Embryonic facial prominence (tissue), 1 donor: ENCODE data around the gene PDZK1IP1.
"Not testable (repeated sequence)": the region's sequence is repeated elsewhere in the genome, so short reads cannot be mapped to it uniquely, and the experiment has no call there.

Experiments
- DNase-seq: peaks from one replicate; pipeline ENCODE4 v3.0.0-alpha.2; 2016; ENCODE audit errors: extremely low spot score

PDZK1IP1 gene

DNA sequence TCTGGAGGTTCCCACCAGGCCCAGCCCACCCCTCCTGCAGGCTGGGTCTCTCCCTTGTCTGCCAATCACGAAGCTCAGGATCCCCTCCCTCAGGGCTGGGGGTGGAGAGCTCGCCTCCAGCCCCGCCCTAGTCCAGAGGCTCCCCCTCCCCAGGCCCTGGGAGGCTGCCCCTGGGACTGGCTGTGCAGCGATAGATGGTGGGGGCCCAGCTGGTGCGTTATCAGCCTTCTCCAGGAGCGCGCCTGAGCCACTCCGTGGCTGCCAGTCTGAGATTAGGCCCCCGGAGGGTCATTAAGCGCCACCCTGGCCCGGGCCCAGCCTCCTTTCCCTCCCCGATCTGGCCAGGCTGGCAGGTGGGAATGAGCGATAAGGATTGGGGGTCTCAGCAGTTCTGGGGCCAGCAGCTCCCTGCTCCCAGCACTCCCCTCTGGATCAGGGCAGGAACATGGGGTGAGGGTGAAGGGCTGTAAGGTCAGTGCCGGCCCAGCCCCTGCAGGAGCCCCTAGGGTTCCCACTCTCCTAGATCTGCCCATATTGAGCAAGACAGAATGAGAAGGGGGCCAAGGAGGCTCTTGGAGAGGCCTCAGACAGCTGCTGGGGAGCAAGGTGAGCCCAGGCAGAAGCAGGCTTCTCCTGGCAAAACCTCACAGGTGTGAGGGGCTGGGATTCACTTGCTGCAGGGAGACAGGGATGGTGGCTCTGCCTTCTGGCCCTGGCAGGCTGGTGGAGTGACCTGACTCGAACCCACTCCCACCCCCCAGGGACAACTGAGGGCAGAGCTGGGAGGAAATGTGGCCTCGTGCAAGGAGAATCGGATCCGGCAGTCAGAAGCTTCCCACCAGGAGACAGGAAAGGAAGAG, 8.5 kb downstream of the PDZK1IP1 start:
- DNase-seq, result no peak

DNA sequence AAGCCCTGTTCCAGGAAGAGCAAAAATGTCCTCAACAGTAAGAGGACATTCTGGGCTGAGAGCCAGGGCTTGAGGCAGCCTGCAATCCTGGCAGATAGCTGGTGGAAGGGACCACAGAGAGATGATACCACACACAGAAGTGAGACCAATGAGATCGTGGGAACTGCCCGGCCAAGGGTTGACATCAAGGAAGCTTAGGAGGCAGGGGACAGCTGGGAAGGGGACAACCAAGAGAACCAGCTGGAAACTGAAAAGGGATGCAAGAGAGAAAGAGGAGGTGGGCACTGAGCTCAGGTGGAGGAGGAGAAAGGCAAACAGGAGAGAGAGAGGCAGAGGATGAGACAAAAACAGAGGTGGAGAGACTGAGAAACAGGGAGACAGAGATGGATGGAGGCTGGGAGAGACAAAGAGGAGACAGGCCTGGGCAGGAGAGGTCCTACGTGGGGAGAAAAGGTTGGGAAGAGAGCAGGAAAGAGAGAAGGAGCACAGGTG, 9.2 kb downstream of the PDZK1IP1 start:
- DNase-seq, result no peak

DNA sequence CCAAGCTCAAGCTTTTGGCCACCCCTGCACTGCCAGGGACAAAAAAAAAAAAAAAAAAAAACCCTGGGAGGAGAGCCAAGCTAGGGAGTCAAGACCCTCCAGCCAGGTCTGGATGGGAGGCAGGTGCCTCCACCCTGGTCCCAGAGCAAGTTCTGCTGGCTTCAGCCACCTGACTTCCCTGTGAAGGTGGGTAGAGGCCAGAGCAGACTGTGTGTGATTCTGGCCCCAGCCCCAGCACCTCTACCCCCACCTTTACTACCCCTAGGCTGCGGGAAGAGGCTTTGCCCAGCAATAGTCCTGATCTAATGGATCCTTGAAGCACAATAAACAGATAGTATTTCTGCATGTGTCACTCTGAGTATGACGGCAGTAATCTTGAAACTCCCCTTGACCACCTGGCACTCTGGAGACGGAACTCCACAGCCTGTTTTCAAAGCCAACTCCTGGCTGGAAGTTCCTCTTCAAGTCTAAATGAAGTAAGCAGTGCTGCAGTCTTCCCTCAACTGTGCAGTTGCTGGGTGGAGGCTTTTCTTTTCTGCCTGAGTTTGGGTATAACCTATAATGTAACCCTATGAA, 9.8 kb downstream of the PDZK1IP1 start:
- no peak for DNase-seq

DNA sequence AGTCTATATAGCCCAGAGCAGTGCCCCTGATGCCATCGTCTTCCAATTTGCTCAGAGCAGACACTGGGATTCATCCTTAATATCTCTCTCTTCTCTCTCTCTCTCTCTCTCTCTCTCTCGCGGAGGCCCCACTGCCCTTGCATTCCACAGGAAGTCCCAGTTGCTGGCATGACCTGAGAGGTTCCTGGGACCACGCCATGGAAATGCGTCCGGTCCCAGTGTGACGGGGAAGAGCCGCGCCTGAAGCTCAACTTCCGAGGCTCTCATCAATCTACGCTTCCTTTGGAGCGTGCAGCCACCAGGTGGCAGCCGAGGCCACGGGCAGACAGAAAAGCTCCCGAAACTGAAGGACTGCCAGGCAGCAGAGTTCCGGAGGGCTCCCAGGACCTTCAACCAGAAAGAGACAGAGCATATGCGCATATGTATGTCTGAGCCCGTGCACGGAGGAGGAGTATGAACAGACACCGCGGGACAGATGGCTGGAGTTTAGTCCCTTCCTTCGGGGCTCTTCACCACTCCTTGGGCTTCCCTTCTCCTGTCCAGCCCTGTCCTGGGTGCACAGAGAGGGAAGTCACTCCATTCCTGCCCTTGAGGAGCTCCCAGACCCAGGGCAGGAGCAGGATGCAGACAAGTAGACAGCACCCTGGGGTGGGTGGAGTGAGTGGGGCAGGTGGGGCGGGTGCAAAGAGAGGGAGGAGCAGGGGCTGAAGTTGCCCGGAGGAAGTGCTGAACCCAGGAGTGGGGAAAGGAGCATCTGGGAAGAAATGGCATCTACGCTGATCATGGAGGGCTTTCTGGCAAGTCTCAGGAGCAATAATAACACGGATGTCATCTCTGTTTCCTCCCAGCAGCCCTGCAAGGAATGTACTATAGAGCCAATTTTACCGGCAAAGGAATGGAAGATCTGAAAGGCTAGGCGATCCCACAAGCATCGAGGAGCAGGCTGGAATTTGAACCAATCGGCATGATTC, 10.5 kb downstream of the PDZK1IP1 start:
- DNase-seq, result peak; percentile 88

DNA sequence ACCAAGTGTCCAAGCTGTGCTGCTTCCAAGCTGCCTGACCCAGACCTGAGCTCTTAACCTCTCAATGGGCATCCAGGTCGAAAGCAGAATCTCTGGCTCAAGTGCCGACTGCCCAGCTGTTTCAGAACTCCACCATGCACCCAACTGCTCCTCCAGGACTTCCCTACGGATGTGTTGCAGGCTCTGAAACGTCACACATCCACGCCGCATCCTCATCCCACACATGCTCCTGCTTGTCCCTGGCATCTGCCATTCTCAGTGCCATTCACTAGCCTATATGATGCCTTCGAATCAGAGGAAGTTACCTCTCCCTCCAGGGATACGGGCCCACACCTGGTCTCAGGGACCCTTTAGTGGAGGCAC, 11.2 kb downstream of the PDZK1IP1 start:
- DNase-seq, result no peak

DNA sequence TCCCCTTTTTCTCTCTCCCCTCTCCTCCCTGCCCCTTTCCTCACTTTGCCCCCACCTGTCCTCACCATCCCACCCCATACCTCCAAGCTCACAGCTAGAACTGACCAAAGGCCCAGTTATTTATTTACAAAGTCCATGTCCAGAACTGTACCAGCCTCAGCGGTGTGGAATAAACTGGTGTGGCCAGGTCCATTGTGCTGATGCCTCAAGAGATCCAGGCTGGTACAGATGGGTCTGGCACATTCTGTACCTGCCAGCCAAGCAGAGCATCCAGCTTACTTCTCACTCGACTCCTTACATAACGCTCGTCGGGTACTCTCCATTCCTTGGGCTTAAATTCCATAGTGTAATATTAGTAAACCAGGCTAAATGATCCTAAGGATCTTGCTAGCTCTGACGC, 11.8 kb downstream of the PDZK1IP1 start:
- DNase-seq, result no peak

DNA sequence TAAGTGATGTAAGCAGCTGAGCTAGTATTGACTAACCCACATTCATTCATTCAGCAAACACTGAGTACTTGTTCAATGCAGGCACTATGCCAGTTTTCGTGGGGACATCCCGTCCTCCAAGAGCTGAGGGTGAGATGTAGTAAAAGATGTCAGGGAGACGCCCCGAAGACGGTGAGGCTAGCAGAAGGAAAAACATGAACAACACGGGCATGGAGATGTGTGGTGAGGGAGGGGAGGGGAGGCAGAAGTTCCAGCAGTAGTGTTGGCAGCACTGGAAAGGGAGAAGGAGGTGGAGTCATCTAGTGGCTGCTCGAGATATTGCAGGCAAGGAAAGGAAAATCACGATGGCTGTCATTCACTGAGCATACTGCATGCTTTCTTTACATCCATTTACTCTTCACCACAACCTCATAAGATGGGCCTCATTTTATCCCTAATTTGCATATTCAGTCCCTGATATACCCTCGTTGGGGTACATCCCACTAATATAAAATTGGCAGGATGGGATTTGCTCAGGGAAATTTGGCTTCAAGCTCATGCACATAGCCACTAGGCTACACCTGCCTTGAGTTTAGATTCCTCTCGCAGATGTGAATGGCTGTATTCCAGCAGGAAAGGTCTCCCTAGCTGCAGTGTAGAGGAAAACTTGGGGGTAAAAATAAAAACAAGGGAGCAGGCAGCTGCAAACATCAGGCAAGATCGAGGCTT, 14.5 kb downstream of the PDZK1IP1 start:
- DNase-seq, result peak; percentile 64

DNA sequence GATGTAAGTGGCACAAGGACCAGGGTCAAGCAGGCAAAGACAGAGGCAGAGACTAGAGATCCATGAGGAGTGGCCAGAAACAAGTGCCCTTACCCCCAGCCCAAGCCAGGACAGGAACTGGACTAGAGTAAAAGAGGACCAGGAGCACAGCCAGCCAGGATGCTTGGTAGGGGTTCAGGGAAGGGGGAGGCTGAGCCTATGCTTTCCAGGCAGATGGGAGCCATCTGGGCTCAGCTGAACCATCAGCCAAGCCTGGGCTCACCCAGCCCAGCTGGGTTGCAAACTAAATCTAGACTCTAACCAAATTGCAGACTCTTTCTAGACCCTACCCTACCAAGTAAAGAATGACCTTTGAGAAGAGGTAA, 15.2 kb downstream of the PDZK1IP1 start:
- no peak for DNase-seq

DNA sequence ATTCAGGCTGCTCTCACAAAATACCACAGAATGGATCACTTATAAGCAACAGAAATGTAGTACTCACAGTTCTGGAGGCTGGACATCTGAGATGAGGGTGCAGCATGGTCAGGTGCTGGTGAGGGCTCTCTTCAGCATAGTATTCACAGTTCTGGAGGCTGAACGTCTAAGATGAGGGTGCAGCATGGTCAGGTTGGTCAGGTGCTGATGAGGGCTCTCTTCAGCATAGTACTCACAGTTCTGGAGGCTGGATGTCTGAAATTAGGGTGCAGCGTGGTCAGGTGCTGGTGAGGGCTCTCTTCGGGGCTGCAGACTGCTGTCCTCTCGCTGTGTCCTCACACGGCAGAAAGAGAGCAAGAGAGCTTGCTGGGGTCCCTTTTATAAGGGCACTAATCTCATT, 17.1 kb downstream of the PDZK1IP1 start:
- DNase-seq, result no peak

DNA sequence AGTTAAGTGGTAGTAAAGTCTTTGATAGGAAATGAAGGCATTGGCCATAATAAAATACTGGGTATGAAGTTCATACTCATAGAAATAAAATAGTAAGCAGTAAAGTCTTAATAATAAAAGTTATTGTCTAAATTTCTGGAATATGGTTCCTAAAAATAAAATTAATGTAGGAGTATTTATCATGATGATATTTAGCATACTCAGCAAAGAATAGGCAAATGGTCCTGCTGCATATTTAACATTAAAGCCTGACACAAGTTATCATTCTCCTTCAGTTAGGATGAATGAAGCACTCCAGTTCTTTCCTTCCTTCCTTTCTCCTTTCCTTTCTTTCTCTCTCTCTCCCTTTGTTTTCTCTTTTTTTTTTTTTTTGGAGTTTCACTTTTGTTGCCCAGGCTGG, 25.3 kb downstream of the PDZK1IP1 start:
- no peak for DNase-seq

DNA sequence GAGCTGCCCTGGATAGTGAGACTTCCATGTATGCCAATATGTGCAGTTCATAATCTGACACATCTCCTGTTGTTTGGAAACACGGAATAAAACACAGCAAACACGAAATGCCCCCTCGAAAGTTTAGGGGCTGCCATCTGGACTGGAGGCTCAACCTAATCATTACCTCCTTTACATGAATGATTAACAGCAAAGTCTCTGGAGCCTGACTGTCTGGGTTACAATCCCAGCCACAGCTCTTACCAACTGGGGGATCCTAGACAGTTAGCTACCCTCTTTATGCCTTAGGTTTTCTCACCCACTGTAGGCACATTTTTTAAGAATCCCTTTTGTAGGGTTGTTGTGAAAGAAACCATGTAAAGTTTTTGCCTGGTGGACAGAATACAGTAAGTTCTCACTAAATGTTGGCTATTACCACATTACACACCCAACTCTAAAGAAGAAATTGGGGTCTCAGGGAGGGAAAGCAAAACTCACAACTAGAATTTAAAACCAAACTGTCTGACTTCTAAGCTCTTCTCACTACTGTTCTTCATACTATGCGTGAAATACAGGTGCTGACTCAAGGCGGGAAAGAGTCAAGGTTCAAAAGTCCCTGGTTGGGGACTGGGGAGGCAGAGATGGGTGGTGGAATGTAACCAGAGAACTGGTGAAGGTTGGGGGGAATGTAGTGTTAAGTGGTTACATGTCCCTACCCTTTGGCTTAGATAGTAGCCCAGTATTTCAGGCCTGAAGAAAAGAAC, 28.4 kb downstream of the PDZK1IP1 start:
- DNase-seq, result no peak

DNA sequence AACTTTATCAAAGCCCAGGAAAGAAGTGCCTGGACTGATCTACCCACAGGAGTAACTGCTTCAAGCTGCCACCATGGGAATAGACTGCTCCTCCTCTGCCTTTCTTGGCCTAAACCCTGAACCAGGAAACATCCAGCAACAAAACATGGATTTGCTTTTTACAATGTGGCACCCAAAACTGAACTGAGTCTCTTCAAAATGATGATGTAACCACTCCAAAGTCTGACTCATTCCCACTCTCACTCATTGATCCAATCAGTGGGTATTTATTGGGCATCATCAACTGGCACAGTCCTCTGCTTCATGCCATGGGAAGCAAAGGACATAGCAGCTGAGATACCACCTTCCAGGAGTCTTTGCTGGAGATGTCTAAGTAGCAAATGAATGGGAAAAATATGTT, 29.1 kb downstream of the PDZK1IP1 start:
- no peak for DNase-seq

DNA sequence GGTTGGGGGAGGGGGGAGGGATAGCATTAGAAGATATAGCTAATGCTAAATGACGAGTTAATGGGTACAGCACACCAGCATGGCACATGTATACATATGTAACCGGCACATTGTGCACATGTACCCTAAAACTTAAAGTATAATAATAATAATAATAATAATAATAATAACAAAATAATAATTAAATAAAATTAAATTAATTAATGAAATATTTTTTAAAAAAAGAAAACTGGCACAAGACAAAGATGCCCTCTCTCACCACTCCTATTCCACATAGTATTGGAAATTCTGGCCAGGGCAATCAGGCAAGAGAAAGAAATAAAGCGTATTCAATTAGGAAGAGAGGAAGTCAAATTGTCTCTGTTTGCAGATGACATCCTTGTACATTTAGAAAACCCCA, 31.9 kb downstream of the PDZK1IP1 start:
- not testable (repeated sequence) for DNase-seq

DNA sequence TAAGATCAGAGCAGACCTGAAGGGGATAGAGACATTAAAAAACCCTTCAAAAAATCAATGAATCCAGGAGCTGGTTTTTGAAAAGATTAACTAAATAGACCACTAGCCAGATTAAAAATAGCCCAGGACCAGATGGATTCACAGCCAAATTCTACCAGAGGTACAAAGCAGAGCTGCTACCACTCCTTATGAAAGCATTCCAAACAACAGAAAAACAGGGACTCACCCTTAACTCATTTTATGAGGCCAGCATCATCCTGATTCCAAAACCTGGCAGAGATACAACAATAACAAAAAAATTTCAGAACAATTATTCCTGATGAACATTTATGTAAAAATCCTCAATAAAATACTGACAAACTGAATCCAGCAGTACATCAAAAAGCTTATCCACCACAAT, 33.4 kb downstream of the PDZK1IP1 start:
- not testable (repeated sequence) for DNase-seq

DNA sequence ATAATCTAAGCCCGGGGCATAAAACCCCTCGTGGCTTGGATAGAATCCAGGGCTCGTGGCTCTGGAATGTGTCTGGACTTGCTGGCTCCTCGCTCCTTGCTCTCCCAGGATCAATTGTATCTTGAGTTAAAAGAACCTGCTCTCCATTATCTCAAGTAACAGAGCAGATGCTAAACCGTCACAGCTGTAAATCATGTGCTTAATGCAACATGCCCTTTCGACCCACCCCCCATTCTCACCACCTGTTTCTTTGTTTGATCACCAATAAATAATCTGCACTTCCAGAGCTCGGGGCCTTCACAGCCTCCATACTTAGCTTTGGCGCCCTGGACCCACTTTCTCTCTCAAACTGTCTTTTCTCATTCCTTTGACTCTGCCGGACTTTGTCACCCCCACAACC, 40.7 kb downstream of the PDZK1IP1 start:
- DNase-seq, result not testable (repeated sequence)

DNA sequence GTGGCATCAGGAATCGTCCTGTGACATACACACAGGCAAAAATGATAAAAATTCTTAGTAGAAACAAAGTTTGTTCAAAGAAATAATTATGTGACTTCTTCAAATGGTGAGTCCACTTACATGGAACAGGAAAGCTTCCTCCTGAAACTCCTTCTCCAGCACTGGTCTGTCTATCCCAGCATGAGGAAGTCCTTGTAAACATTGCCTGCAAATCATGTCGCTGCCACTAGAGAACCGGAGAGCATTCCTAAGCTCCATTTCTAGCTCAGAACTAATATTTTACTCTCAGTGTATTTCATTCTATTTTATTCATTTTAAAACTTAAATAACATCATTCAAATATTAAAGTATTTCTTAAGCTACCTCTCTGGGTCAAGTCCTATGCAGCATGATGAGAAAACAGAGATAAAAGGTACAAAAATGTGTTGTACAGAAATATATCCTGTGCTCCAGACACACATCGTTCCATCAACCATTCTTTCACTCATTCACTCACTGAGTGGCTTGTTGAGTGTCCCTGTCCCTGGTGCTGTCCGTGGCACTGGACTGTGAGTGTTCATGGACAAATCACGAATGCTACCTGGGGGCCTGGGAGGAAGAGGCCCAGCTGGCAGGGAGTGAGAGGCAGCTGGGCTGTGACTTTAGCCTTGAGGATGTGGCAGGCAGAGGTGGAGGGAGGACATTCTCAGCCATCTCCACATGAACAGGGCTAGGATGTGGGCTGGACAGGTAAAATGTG, 42.6 kb downstream of the PDZK1IP1 start:
- no peak for DNase-seq

DNA sequence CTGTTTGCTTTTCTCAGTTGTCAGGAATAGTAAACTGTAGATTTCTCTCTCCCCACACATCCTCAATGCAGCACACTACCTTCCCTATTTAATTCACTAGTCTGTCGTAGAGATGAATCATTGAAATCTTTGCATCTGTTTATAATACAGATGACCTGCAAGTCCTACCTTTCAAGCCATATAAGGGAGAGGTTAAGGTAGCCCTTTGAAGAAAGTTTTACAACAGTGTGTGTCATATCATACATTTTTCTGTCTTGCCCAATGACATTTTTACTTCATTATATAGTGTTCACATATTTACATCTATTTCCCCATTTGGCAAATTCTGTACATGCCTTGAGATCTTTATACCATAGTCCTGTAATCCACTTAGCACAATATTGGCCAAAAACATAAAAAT, 43.3 kb downstream of the PDZK1IP1 start:
- DNase-seq, result not testable (repeated sequence)

DNA sequence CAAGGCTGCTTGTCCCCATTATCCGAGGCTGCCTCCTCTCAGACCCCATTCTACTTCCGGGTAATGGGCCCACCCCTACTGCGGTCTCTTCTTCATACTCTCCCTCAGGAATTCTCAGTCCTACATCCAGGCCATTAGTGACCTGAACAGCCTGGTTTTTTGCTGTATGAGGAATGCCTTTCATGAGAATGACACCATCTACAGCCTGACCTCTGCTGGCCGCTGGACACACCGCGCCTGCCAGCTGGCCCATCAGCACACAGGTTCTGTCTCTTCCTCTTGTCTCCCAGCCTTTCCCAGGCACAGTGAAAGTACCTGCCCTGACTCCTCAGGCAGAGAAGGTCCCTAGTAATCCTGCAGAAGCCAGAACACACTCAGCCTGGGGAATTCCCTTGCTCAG, 46.2 kb downstream of the PDZK1IP1 start:
- DNase-seq, result not testable (repeated sequence)

DNA sequence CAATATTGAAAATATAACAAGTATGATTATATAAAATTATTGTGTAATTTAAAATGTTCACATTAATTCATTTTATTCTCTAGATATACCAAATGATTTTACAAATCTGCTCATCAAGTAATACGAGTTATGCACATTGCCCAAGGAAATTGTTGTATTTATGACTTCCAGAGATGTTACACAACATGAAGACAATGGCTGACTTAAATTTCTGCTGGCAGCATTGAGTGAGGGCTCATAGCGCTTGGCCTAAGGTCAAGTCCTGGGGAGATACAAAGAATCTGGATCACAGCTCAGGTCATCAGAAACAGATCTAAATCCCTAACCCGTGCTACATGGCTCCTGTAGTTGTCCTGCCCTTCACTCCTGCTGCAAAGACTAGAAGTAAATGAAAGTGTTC, 49.5 kb downstream of the PDZK1IP1 start:
- not testable (repeated sequence) for DNase-seq

DNA sequence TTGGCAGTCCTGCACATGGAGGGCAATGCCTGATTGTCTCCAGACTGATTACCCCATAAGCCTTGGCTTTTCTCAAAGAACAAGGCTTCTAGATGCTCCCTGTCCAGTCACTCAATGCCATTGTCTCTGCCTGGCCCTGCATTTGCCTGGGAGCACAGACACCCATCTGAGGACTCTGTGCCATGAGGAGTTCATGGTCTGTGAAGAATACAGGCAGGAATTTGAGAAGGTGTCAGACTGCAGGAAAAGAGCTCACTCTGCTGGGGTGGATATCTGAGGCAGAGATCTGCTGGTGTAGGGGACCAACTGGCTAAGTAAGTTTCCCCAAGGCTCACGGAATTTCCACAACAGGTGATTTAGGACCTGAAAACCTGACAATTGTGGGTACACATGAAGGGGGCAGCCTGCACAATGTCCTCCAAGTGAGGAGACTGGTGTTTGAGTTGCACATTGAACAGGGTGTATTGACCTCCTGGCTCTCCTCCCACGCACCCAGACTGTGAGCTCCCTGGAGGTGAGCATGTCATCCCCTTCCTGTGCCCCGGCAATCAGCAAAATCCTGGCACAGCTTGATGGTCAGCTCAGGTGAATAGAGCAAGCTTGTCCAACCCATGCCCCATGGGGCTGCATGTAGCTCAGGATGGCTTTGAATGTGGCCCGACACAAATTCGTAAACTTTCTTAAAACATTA, 51.8 kb downstream of the PDZK1IP1 start:
- no peak for DNase-seq
